ENCODE data around the gene ERCC2.
"Not testable (repeated sequence)": the region's sequence is repeated elsewhere in the genome, so short reads cannot be mapped to it uniquely, and the experiment has no call there.

ERCC2 gene

GRCh38 chr19:45327404-45328143, 42.8 kb downstream of the ERCC2 start:
- no peak for DNase-seq

GRCh38 chr19:45324349-45324907, 45.9 kb downstream of the ERCC2 start:
- DNase-seq = no peak

DNA sequence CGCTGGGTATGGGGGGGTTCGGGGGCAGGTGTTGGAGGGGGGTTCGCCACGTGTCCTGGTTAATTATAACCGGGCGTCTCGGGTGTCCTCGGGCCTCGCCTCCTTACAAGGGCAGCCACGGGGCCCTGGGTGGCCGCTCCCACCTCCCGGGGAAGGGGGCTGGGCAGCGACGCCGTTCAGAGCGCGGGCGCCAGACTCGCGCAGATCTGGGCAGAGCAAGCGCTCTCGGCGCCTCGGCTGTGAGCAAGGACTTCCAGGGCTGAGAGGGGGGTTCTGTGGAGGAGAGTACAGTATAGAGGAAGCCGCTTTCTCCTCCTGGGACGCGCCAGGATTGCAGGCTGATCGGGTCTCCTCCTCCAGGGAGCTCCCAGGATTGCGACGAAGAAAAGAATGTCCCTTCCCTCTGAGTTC, 46.7 kb downstream of the ERCC2 start:
- no peak for DNase-seq

GRCh38 chr19:45322744-45323281, 47.6 kb downstream of the ERCC2 start, which contains the start of gene CKM:
Gene CKM, minus strand, starts transcription at chr19:45322875. Its CDS starts 3,162 bp downstream, at chr19:45319713.
- no peak for DNase-seq

DNA sequence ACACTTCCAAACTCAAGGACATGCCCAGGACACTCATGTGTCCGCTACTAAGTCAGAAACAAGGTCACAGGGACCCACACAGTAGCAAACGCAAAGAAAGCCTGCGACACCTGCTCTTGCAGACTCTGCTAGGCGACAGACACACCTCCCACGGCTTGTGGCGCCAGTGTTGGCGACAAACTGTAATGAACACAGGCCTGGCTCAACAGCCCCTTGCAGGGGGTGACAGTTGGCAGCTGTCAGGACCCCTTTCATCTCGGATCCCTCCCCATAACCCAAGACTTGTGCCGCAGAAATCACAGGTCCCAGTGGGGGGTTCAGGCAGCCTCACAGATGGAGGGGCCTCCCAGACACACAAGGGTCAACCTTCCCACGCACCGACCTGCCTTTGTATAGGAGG, 48.1 kb downstream of the ERCC2 start:
- DNase-seq = no peak

GRCh38 chr19:45321848-45322247, 48.5 kb downstream of the ERCC2 start:
- DNase-seq = no peak

DNA sequence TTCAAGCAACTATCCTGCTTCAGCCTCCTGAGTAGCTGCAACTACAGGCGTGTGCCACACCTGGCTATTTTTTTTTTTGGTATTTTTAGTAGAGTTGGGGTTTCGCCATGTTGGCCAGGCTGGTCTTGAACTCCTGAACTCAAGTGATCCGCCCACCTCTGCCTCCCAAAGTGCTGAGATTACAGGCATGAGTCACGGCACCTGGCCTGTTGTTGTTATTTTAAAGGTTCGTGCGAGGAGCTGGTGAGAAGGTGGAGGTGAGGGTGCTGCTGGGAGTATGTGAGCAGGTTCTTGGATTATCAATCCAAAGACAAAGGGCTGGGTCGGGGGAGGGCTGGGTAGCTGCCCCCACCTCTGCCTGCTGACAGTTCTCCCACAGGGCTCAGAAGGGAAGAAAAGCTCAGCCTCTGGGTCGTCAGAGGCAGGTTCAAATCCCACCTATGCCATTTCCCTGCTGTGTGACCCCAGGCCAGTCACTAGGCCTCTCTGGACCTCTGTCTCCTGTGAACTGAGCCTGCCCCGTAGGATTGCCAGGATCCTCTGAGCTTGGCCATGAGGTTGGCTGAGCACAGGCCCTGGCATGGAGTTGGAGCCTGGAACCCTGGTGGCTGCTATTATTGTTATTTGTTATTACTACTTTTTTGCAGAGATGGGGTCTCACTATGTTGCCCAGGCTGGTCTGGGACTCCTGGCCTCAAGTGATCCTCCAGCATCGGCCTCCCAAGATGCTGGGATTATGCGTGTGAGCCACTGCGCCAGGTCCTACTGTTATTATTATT, 49.2 kb downstream of the ERCC2 start:
- no peak for DNase-seq

- no peak for DNase-seq
Observed at GRCh38 chr19:45315304-45315703, 55.1 kb downstream of the ERCC2 start.

- no peak for DNase-seq
Observed at GRCh38 chr19:45314708-45315245, 55.6 kb downstream of the ERCC2 start.

DNA sequence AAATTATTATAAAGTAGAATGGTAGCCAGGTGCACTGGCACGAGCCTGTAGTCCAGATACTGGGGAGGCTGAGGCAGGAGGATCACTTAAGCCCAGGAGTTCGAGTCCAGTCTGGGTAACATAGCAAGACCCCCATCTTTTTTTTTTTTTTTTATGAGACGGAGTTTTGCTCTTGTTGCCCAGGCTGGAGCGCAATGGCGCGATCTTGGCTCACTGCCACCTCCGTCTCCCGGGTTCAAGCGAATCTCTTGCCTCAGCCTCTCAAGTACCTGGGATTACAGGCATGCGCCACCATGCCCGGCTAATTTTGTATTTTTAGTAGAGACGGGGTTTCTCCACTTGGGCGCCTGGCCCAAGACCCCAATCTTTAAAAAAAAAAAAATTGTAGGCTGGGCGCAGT, 58.1 kb downstream of the ERCC2 start:
- DNase-seq = not testable (repeated sequence)

DNA sequence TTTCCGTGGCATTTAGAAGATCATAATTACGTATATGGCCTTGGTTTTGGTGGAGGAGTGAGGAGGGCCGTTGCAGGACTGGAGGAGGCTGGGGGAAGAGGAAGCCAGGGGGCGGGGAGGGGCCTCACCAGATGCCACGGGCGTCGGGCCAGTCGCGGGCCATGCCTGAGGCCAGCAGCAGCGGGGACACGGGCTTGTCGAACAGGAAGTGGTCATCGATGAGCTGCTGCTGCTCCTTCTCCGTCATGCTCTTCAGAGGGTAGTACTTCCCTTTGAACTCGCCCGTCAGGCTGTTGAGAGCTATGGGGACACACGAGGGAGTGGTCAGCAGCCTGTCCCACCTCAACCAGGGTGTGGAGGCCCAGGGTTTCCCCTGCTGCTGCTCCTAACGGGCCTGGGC, 58.8 kb downstream of the ERCC2 start:
- no peak for DNase-seq

- not testable (repeated sequence) for DNase-seq
Observed at GRCh38 chr19:45309322-45309721, 61.1 kb downstream of the ERCC2 start.

- DNase-seq = no peak
Observed at GRCh38 chr19:45307361-45307760, 63.0 kb downstream of the ERCC2 start.

- no peak for DNase-seq
Observed at GRCh38 chr19:45306518-45307027, 63.8 kb downstream of the ERCC2 start.

- no peak for DNase-seq
Observed at GRCh38 chr19:45306040-45306439, 64.3 kb downstream of the ERCC2 start.

DNA sequence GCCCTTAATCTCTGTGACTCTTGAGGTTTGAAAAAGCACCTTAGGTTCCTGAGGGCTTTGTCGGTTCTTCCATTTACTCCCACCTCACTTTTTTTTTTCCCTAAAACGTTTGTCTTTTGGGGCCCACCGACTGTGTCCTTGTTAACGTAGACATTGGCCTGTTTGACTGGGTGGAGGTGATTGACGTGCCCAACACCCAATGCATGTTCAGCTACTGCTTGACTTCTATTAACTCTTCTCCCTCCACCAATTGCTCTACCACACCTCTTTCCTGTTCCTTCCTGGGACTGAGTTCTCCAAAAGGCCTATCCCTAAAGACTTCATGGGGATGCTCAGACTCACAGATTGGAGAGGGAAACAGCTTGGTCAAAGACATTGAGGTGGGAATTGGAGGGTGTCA, 65.0 kb downstream of the ERCC2 start:
- no peak for DNase-seq

- DNase-seq = no peak
Observed at GRCh38 chr19:45305007-45305406, 65.4 kb downstream of the ERCC2 start.

- DNase-seq = no peak
Observed at GRCh38 chr19:45304141-45304926, 66.0 kb downstream of the ERCC2 start.

- no peak for DNase-seq
Observed at GRCh38 chr19:45303269-45304060, 66.9 kb downstream of the ERCC2 start.

DNA sequence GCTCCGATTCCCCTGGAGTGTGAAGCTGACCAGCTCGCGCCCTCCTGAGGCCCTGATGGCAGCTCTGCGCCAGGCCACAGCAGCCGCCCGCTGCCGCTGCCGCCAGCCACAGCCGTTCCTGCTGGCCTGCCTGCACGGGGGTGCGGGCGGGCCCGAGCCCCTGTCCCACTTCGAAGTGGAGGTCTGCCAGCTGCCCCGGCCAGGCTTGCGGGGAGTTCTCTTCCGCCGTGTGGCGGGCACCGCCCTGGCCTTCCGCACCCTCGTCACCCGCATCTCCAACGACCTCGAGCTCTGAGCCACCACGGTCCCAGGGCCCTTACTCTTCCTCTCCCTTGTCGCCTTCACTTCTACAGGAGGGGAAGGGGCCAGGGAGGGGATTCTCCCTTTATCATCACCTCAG, 68.0 kb downstream of the ERCC2 start:
- no peak for DNase-seq
